GM12892 (cell line): ENCODE data around the gene RIN3.

Source experiments
- POLR2A ChIP-seq: IDR thresholded peaks from 2 replicates; pipeline ENCODE4 v1.6.1; 2011; ENCODE audit warnings: low read depth, low read length, control low read depth
- POLR2AphosphoS5 ChIP-seq: IDR thresholded peaks from 2 replicates; pipeline ENCODE4 v1.6.1; 2011; ENCODE audit warnings: low read depth, low read length, control low read depth

GRCh38 chr14:92686411-92686899 is 172.9 kb downstream of the RIN3 start:
- TF ChIP-seq POLR2A (no peak), POLR2AphosphoS5 (no peak)
